Trophoblast cell (in vitro differentiated cells and primary cell): ENCODE measurements around the gene HOXB3.
"Not testable (repeated sequence)": the region's sequence is repeated elsewhere in the genome, so short reads cannot be mapped to it uniquely, and the experiment has no call there.

Experiments
- DNase-seq, 2 donors: peaks; one replicate each; pipeline ENCODE4 v3.0.0-alpha.2; 2016
- H2AFZ ChIP-seq: 2 replicates; pipeline ENCODE4 v1.6.1; 2013; ENCODE audit warnings: low read length, moderate library complexity, mild to moderate bottlenecking; ENCODE audit not compliant: insufficient read depth, poor library complexity
- H2AK5ac ChIP-seq: 2 replicates; pipeline ENCODE4 v1.6.1; 2013; ENCODE audit warnings: mild to moderate bottlenecking, low read length
- H2BK120ac ChIP-seq: 2 replicates; pipeline ENCODE4 v1.6.1; 2013; ENCODE audit warnings: low read length, mild to moderate bottlenecking, moderate library complexity; ENCODE audit not compliant: insufficient read depth, poor library complexity
- H2BK12ac ChIP-seq: 2 replicates; pipeline ENCODE4 v1.6.1; 2013; ENCODE audit warnings: mild to moderate bottlenecking, low read length, moderate library complexity
- H2BK5ac ChIP-seq: 2 replicates; pipeline ENCODE4 v1.6.1; 2013; ENCODE audit warnings: low read length, low read depth, moderate library complexity, mild to moderate bottlenecking; ENCODE audit not compliant: poor library complexity
- H3K14ac ChIP-seq: 2 replicates; pipeline ENCODE4 v1.6.1; 2013; ENCODE audit warnings: mild to moderate bottlenecking, low read length
- H3K18ac ChIP-seq: 2 replicates; pipeline ENCODE4 v1.6.1; 2013; ENCODE audit warnings: mild to moderate bottlenecking, low read length
- H3K23ac ChIP-seq: 2 replicates; pipeline ENCODE4 v1.6.1; 2013; ENCODE audit warnings: low read length
- H3K27ac ChIP-seq: 2 replicates; pipeline ENCODE4 v1.5.1; 2013; ENCODE audit warnings: low read depth, mild to moderate bottlenecking, inconsistent platforms, low read length, moderate library complexity
- H3K27me3 ChIP-seq: 2 replicates; pipeline ENCODE4 v1.6.1; 2013; ENCODE audit warnings: inconsistent platforms, mild to moderate bottlenecking, low read length, moderate library complexity; ENCODE audit not compliant: insufficient read depth
- H3K36me3 ChIP-seq, 2 experiments: 1 replicate in 1 of 2; 2 replicates in 1 of 2; pipeline ENCODE4 v1.6.1; 2013; ENCODE audit warnings: low read length in 2 of 2, mild to moderate bottlenecking in 2 of 2, moderate library complexity in 1 of 2; ENCODE audit not compliant: insufficient read depth in 2 of 2, control insufficient read depth in 1 of 2
- H3K4ac ChIP-seq: 2 replicates; pipeline ENCODE4 v1.6.1; 2013; ENCODE audit warnings: low read depth, mild to moderate bottlenecking, low read length, moderate library complexity
- H3K4me1 ChIP-seq, 2 experiments: 1 replicate in 1 of 2; 2 replicates in 1 of 2; pipeline ENCODE4 v1.6.1; 2013; ENCODE audit warnings: low read length in 2 of 2, mild to moderate bottlenecking in 2 of 2, moderate library complexity in 1 of 2; ENCODE audit not compliant: insufficient read depth in 2 of 2, control insufficient read depth in 1 of 2
- H3K4me2 ChIP-seq: 2 replicates; pipeline ENCODE4 v1.6.1; 2013; ENCODE audit warnings: inconsistent platforms, mild to moderate bottlenecking, low read length, moderate library complexity
- H3K4me3 ChIP-seq: 2 replicates; pipeline ENCODE4 v1.5.1; 2013; ENCODE audit warnings: mild to moderate bottlenecking, low read depth, low read length, inconsistent platforms
- H3K79me1 ChIP-seq: one replicate; pipeline ENCODE4 v1.6.1; 2013; ENCODE audit warnings: low read length
- H3K79me2 ChIP-seq: 2 replicates; pipeline ENCODE4 v1.6.1; 2013; ENCODE audit warnings: low read length, mild to moderate bottlenecking; ENCODE audit not compliant: control insufficient read depth, insufficient read depth, poor library complexity
- H3K9ac ChIP-seq: 2 replicates; pipeline ENCODE4 v1.6.1; 2013; ENCODE audit warnings: mild to moderate bottlenecking, low read length
- H3K9me3 ChIP-seq: 2 replicates; pipeline ENCODE4 v1.6.1; 2013; ENCODE audit warnings: low read depth, mild to moderate bottlenecking, control low read depth, inconsistent platforms, low read length; ENCODE audit not compliant: insufficient read depth
- H4K12ac ChIP-seq: 2 replicates; pipeline ENCODE4 v1.6.1; 2013; ENCODE audit warnings: low read depth, mild to moderate bottlenecking, low read length, moderate library complexity
- H4K8ac ChIP-seq: 2 replicates; pipeline ENCODE4 v1.6.1; 2013; ENCODE audit warnings: low read depth, mild to moderate bottlenecking, low read length, moderate library complexity
- H4K91ac ChIP-seq: one replicate; pipeline ENCODE4 v1.6.1; 2013; ENCODE audit warnings: low read depth, mild to moderate bottlenecking, low read length, moderate library complexity
- WGBS: extraction: QIAGEN DNeasy Blood & Tissue Kit; methylation state at CpG from one replicate; pipeline ENCODE4 v1.1.7; 2013; ENCODE audit warnings: missing lambda C conversion rate; ENCODE audit not compliant: insufficient read length, insufficient coverage; ENCODE audit errors: extremely low coverage; 5-methylcytosine and 5-hydroxymethylcytosine counted together

Gene HOXB3

DNA sequence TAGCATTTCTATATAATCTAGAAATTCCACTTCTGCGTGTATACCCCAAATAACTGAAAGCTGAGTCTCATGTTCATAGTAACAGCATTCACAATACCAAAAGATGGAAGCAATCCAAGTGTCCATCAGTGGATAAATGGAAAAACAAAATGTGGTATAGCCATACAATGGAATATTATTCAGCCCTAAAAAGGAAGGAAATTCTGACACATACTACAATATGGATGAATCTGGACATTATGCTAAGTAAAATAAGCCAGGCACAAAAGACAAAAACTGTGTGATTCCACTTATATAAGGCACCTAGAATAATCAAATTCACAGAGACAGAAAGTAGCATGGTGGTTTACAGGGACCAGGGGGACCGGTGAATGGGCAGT is 79.7 kb downstream of the HOXB3 start:
- Histone ChIP-seq H3K4me1 (peaks cover 14 to 19% of the 10 kb centered on the region in 2 experiments), H2AFZ (no peak overlapping the region), H3K18ac (no peak overlapping the region), H4K91ac (no peak overlapping the region), H3K4me2 (no peak overlapping the region), H2BK120ac (no peak overlapping the region), H3K36me3 (no peaks in the 10 kb centered on the region), H3K4me3 (no peak overlapping the region), H3K27ac (no peak overlapping the region), H4K12ac (no peak overlapping the region), H3K9me3 (no peaks in the 10 kb centered on the region), H2AK5ac (no peak overlapping the region), H3K27me3 (no peaks in the 10 kb centered on the region), H3K79me1 (peaks cover 6% of the 10 kb centered on the region), H3K79me2 (no peaks in the 10 kb centered on the region), H3K23ac (no peak overlapping the region), H2BK5ac (no peak overlapping the region), H3K14ac (no peak overlapping the region), H4K8ac (no peak overlapping the region), H3K9ac (no peak overlapping the region), H3K4ac (no peak overlapping the region), H2BK12ac (no peak overlapping the region)
- no CpG with 5 or more reads among the region's 2 CpGs for WGBS
- no peak for DNase-seq

DNA sequence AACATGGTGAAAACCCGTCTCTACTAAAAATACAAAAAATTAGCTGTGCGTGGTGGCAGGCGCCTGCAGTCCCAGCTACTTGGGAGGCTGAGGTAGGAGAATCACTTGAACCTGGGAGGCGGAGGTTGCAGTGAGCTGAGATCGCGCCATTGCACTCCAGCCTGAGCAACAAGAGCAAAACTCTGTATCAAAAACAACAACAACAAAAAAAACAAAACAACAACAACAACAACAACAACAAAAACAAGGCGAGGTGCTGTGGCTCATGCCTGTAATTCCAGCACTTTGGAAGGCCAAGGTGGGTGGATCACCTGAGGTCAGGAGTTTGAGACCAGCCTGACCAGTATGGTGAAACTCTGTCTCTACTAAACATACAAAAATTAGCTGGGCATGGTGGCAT is 80.3 kb downstream of the HOXB3 start:
- H3K9me3 ChIP-seq, H3K14ac ChIP-seq, H3K4me3 ChIP-seq, DNase-seq, H4K12ac ChIP-seq, H4K8ac ChIP-seq, H2AK5ac ChIP-seq, H2BK12ac ChIP-seq, H3K36me3 ChIP-seq, H3K4ac ChIP-seq, H2AFZ ChIP-seq, H3K9ac ChIP-seq, H3K27ac ChIP-seq, H3K18ac ChIP-seq, H3K27me3 ChIP-seq, H3K23ac ChIP-seq, H2BK5ac ChIP-seq, H2BK120ac ChIP-seq, H3K79me2 ChIP-seq, H3K79me1 ChIP-seq, H3K4me2 ChIP-seq, H4K91ac ChIP-seq: not testable (repeated sequence)
- peaks cover 14 to 19% of the 10 kb centered on the region in 2 experiments for H3K4me1 ChIP-seq
- no CpG with 5 or more reads among the region's 7 CpGs for WGBS

DNA sequence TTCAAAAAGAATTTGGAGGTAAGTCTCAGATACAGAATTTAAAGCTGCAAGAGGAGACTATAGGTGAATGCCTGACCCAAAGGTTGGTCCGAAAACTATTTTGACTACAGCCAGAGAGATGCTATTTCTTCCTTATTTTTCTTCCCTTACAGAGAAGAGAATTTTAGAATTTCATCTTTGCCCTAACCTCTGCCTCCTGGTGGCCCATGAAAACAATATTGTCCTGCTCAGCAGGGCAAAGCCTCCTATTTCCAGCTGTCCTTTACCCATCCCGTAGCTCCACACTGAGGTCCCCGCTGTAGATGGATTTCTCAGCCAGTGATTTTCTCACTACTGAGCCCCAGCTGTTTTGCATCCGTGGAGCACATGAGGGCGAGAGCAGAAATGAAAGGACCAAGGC is 83.8 kb downstream of the HOXB3 start:
- Histone ChIP-seq H3K4me2 (peak overlapping the region; percentile 37), H3K27ac (peak overlapping the region; percentile 89), H4K8ac (peak overlapping the region; percentile 67), H4K91ac (peak overlapping the region; percentile 90), H3K4me3 (no peak overlapping the region), H2BK120ac (peak overlapping the region; percentile 85), H3K9ac (no peak overlapping the region), H3K9me3 (no peaks in the 10 kb centered on the region), H2BK12ac (peak overlapping the region; percentile 97), H2AK5ac (peak overlapping the region; percentile 78), H3K18ac (peak overlapping the region; percentile 71), H3K79me2 (peaks cover 2% of the 10 kb centered on the region), H4K12ac (no peak overlapping the region), H3K14ac (peak overlapping the region; percentile 46), H2BK5ac (peak overlapping the region; percentile 90), H3K36me3 (no peaks in the 10 kb centered on the region), H3K4ac (peak overlapping the region; percentile 51), H3K27me3 (no peaks in the 10 kb centered on the region), H3K79me1 (peaks cover 30% of the 10 kb centered on the region), H3K4me1 (peaks cover 22 to 27% of the 10 kb centered on the region in 2 experiments), H2AFZ (no peak overlapping the region), H3K23ac (no peak overlapping the region)
- no CpG with 5 or more reads among the region's 5 CpGs for WGBS
- DNase-seq, result no peak

DNA sequence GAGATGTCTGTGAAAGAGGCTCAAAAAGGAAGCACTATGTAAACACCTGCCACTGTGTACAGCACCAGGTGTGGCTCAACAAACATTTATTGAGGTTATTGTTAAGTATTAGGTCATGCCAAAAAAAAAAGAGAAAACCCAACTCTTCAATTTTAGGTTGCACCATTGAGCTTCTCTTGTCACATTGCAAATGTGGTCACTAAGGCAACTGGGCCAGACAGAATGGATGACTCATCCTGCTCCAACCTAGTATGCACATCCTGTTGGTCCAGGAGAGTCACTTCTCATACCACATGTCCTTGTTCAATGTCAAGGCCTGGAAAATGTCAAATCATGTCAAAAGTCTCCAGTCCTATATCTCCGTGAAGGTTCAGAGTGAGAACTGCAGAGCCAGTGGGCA is 84.3 kb downstream of the HOXB3 start:
- WGBS, result no CpG with 5 or more reads among the region's 1 CpG
- peak; percentile 74 to 88 for DNase-seq
- H2BK120ac ChIP-seq, result no peak overlapping the region
- H2BK12ac ChIP-seq, result no peak overlapping the region
- H3K4me2 ChIP-seq, result peak overlapping the region; percentile 44
- no peak overlapping the region for H3K4ac ChIP-seq
- no peak overlapping the region for H3K14ac ChIP-seq
- H3K79me1 ChIP-seq, result peaks cover 35% of the 10 kb centered on the region
- no peak overlapping the region for H3K4me3 ChIP-seq
- no peak overlapping the region for H4K91ac ChIP-seq
- no peak overlapping the region for H3K9ac ChIP-seq
- no peak overlapping the region for H2AFZ ChIP-seq
- no peak overlapping the region for H3K23ac ChIP-seq
- H4K8ac ChIP-seq, result no peak overlapping the region
- H3K9me3 ChIP-seq, result no peaks in the 10 kb centered on the region
- no peak overlapping the region for H2BK5ac ChIP-seq
- no peak overlapping the region for H2AK5ac ChIP-seq
- no peaks in the 10 kb centered on the region for H3K27me3 ChIP-seq
- H3K4me1 ChIP-seq, result peaks cover 26 to 32% of the 10 kb centered on the region in 2 experiments
- no peak overlapping the region for H4K12ac ChIP-seq
- H3K27ac ChIP-seq, result peak overlapping the region; percentile 89
- peaks cover 2% of the 10 kb centered on the region for H3K79me2 ChIP-seq
- no peak overlapping the region for H3K18ac ChIP-seq
- H3K36me3 ChIP-seq, result no peaks in the 10 kb centered on the region
